HCT116 (cell line): ENCODE results near the gene RTN4RL1. TPM values are rescaled to one million over a fixed set of nuclear protein-coding genes. Genes with fewer than 3 reads are reported as not detected.

Source experiments
- ATAC-seq: fragments of 200-7000 bp; cut with Tn5 transposase; 2 replicates; pipeline ENCODE4 v1.9.1; 2020; ENCODE audit warnings: mild to moderate bottlenecking, moderate library complexity
- BruUV-seq: library from RNA; stranded (reverse); fragments of 400-500 nt; replicated peaks from 2 replicates; lab custom pipeline; 2021; lab: Mats Ljungman, UMichigan
- CTCF ChIA-PET: fragments of 300-600 bp; sonication (Branson Sonifier 250); formaldehyde crosslinking; loops from one replicate; lab custom pipeline; 2021; ENCODE audit warnings: antibody characterized with exemption; lab: Charles Lee
- POLR2A ChIA-PET: fragments of 300-600, 350-600 bp; sonication (Branson Sonifier 250); formaldehyde crosslinking; loops from one replicate; lab custom pipeline; 2021; ENCODE audit warnings: antibody characterized with exemption; lab: Charles Lee
- RAD21 ChIA-PET, 2 experiments: fragments of 300-600 bp; sonication (Branson Sonifier 250); formaldehyde crosslinking; loops; one replicate each; lab custom pipeline; 2023; ENCODE audit warnings: low total read pairs in 2 of 2; ENCODE audit not compliant: uncharacterized antibody in 2 of 2, unreplicated experiment in 2 of 2, low non-redundant PET in 1 of 2; lab: Charles Lee
- DNase-seq: peaks from one replicate; pipeline ENCODE4 v3.0.0-alpha.2; 2010; ENCODE audit warnings: low read depth, low spot score
- H2AFZ ChIP-seq: fragments of 200-600 bp; shearing (Covaris generic), sonication (generic); 2 replicates; pipeline ENCODE4 v1.6.1; 2017; ENCODE audit warnings: low read depth, mixed run types, mixed read lengths, antibody characterized with exemption, low read length; ENCODE audit not compliant: poor library complexity, severe bottlenecking
- H3K27ac ChIP-seq: 2 replicates; pipeline ENCODE4 v1.5.1; 2012; ENCODE audit warnings: low read depth, low read length
- H3K27me3 ChIP-seq: fragments of 200-600 bp; sonication (generic); 2 replicates; pipeline ENCODE4 v1.6.1; 2016; ENCODE audit warnings: mixed run types, low read length, mixed read lengths; ENCODE audit not compliant: insufficient read depth
- H3K36me3 ChIP-seq, 2 experiments: fragments of 200-500 bp in 1 of 2; fragments of 200-600 bp in 1 of 2; sonication (Bioruptor generic) in 1 of 2; sonication (generic) in 1 of 2; 2 replicates each; pipeline versions ENCODE4 v1.5.1 to v1.6.1; 2014 to 2016; ENCODE audit warnings: low read length in 2 of 2, inconsistent platforms in 1 of 2, mixed read lengths in 1 of 2, mixed run types in 1 of 2; ENCODE audit not compliant: insufficient read depth in 2 of 2, control insufficient read depth in 1 of 2
- H3K4me1 ChIP-seq, 2 experiments: fragments of 200-600 bp in 1 of 2; sonication (generic) in 1 of 2; 2 replicates each; pipeline versions ENCODE4 v1.5.1 to v1.6.1; 2012 to 2017; ENCODE audit warnings: low read length in 2 of 2, inconsistent platforms in 1 of 2, mild to moderate bottlenecking in 1 of 2, mixed read lengths in 1 of 2, mixed run types in 1 of 2, moderate library complexity in 1 of 2; ENCODE audit not compliant: insufficient read depth in 2 of 2, control insufficient read depth in 1 of 2
- H3K4me2 ChIP-seq: fragments of 200-600 bp; sonication (generic); 2 replicates; pipeline ENCODE4 v1.6.1; 2017; ENCODE audit warnings: mixed run types, low read length, mixed read lengths
- H3K4me3 ChIP-seq, 2 experiments: fragments of 200-600 bp in 1 of 2; sonication (generic) in 1 of 2; replicated peaks in 1 of 2; 2 replicates each; pipeline ENCODE4 v1.5.1; 2011 to 2016; ENCODE audit warnings: low read length in 2 of 2, control low read depth in 1 of 2, low read depth in 1 of 2, mild to moderate bottlenecking in 1 of 2, mixed read lengths in 1 of 2, mixed run types in 1 of 2
- H3K79me2 ChIP-seq: fragments of 200-600 bp; sonication (generic); 2 replicates; pipeline ENCODE4 v1.6.1; 2017; ENCODE audit warnings: mild to moderate bottlenecking, mixed run types, low read length, moderate library complexity, mixed read lengths; ENCODE audit not compliant: insufficient read depth
- H3K9ac ChIP-seq: fragments of 200-600 bp; sonication (generic); 2 replicates; pipeline ENCODE4 v1.6.1; 2016; ENCODE audit warnings: low read length, mixed read lengths
- H3K9me2 ChIP-seq: fragments of 200-600 bp; sonication (generic), shearing (Covaris generic); 2 replicates; pipeline ENCODE4 v1.6.1; 2017; ENCODE audit warnings: mixed run types, mild to moderate bottlenecking, moderate library complexity; ENCODE audit not compliant: insufficient read depth
- H3K9me3 ChIP-seq, 2 experiments: fragments of 200-500 bp in 1 of 2; fragments of 200-600 bp in 1 of 2; sonication (Bioruptor generic) in 1 of 2; sonication (generic) in 1 of 2; 2 replicates each; pipeline ENCODE4 v1.6.1; 2014 to 2017; ENCODE audit warnings: low read length in 2 of 2, mixed read lengths in 2 of 2, inconsistent platforms in 1 of 2, low read depth in 1 of 2, mild to moderate bottlenecking in 1 of 2, mixed run types in 1 of 2, moderate library complexity in 1 of 2; ENCODE audit not compliant: control insufficient read depth in 1 of 2, insufficient read depth in 1 of 2
- H4K20me1 ChIP-seq: fragments of 200-600 bp; sonication (generic), shearing (Covaris generic); 2 replicates; pipeline ENCODE4 v1.6.1; 2017; ENCODE audit warnings: mixed run types, mild to moderate bottlenecking, moderate library complexity; ENCODE audit not compliant: insufficient read depth
- ATF3 ChIP-seq: IDR thresholded peaks from 2 replicates; pipeline ENCODE4 v1.6.1; 2012
- EGR1 ChIP-seq: IDR thresholded peaks from 2 replicates; pipeline ENCODE4 v1.6.1; 2012; ENCODE audit warnings: low read depth
- ELF1 ChIP-seq: IDR thresholded peaks from 2 replicates; pipeline ENCODE4 v1.6.1; 2012; ENCODE audit warnings: low read depth, borderline replicate concordance
- EZH2phosphoT487 ChIP-seq: fragments of 200-600 bp; IDR thresholded peaks from 2 replicates; pipeline ENCODE4 v1.6.1; 2018; ENCODE audit warnings: antibody characterized with exemption, borderline replicate concordance
- FOSL1 ChIP-seq: IDR thresholded peaks from 2 replicates; pipeline ENCODE4 v1.6.1; 2012; ENCODE audit warnings: low read depth
- JUND ChIP-seq: IDR thresholded peaks from 2 replicates; pipeline ENCODE4 v1.6.1; 2012
- POLR2A ChIP-seq: IDR thresholded peaks from 2 replicates; pipeline ENCODE4 v1.7.0; 2011; ENCODE audit warnings: borderline replicate concordance; ENCODE audit not compliant: insufficient read depth, insufficient read length; ENCODE audit errors: extremely low read depth
- POLR2AphosphoS5 ChIP-seq: IDR thresholded peaks from 2 replicates; pipeline ENCODE4 v1.6.1; 2011; ENCODE audit warnings: mild to moderate bottlenecking, low read depth, low read length, moderate library complexity
- REST ChIP-seq: IDR thresholded peaks from 2 replicates; pipeline ENCODE4 v1.6.1; 2012; ENCODE audit warnings: low read depth
- TCF7L2 ChIP-seq: IDR thresholded peaks from 2 replicates; pipeline ENCODE4 v1.7.0; 2011; ENCODE audit warnings: borderline replicate concordance, inconsistent platforms; ENCODE audit not compliant: insufficient read depth, insufficient read length; ENCODE audit errors: extremely low read depth
- ZBTB33 ChIP-seq: IDR thresholded peaks from 2 replicates; pipeline ENCODE4 v1.6.1; 2011; ENCODE audit warnings: mild to moderate bottlenecking, low read length, moderate library complexity; ENCODE audit not compliant: insufficient replicate concordance; ENCODE audit errors: extremely low read depth
- ZFX ChIP-seq: fragments of 450-650 bp; IDR thresholded peaks from 2 replicates; pipeline ENCODE4 v1.6.1; 2017
- intact Hi-C: fragments of 100-400 bp; cut with micrococcal nuclease; formaldehyde crosslinking; loops from 2 replicates; pipeline ENCODE4 v1.10.0; 2022
- total RNA-seq: library from RNA; stranded (reverse); gene quantifications from one replicate; pipeline ENCODE4 v1.2.1, GENCODE V29; 2021; ENCODE audit not compliant: unreplicated experiment

RTN4RL1 gene
- total RNA-seq, 1 experiment from 2014 or later = 3.7 TPM

- ChIA-PET POLR2A (no interaction called here), CTCF (interaction anchor here (2.6 kb wide), 1 partner anchor 181 kb away, joined by 12 read pairs; no protein-coding TSS in a partner anchor), RAD21 (no interaction called here)
- no peak for ATAC-seq
- H3K79me2 ChIP-seq = no peaks in the 10 kb centered on the region
- TF ChIP-seq ELF1 (no peak), EGR1 (no peak), POLR2AphosphoS5 (no peak)
- H3K4me1 ChIP-seq = peaks cover 0 to 16% of the 10 kb centered on the region in 2 experiments; a peak in 3 of 4 replicates
- no TSS peak for BruUV-seq
- intact Hi-C loops = no loop called here
- no peaks in the 10 kb centered on the region for H3K9me2 ChIP-seq
- H3K27me3 ChIP-seq = no peaks in the 10 kb centered on the region
- no peak overlapping the region for H3K4me2 ChIP-seq
- H2AFZ ChIP-seq = no peak overlapping the region
- H3K4me3 ChIP-seq = no peak overlapping the region
- H3K27ac ChIP-seq = no peak overlapping the region
- no peaks in the 10 kb centered on the region for H3K9me3 ChIP-seq
- no peaks in the 10 kb centered on the region for H4K20me1 ChIP-seq
- DNase-seq = no peak
- H3K9ac ChIP-seq = no peak overlapping the region
- H3K36me3 ChIP-seq = no peaks in the 10 kb centered on the region
These were observed 38.4 kb upstream of the RTN4RL1 start for GRCh38 chr17:2063261-2064146.

GRCh38 chr17:2062571-2063183 is 37.5 kb upstream of the RTN4RL1 start:
- POLR2A ChIA-PET = no interaction called here
- Histone ChIP-seq H3K4me3 (no peak overlapping the region), H3K27me3 (no peaks in the 10 kb centered on the region), H3K4me1 (peaks cover 0 to 16% of the 10 kb centered on the region in 2 experiments; a peak in 3 of 4 replicates), H2AFZ (no peak overlapping the region), H3K9me3 (no peaks in the 10 kb centered on the region), H4K20me1 (no peaks in the 10 kb centered on the region), H3K9ac (no peak overlapping the region), H3K27ac (no peak overlapping the region), H3K36me3 (no peaks in the 10 kb centered on the region), H3K9me2 (no peaks in the 10 kb centered on the region), H3K79me2 (no peaks in the 10 kb centered on the region), H3K4me2 (peak overlapping the region; percentile 42)
- ATAC-seq (no peak), DNase-seq (no peak)
- intact Hi-C loops = no loop called here
- RAD21 ChIA-PET = no interaction called here
- BruUV-seq = no TSS peak
- CTCF ChIA-PET = no interaction called here
- TF ChIP-seq ZBTB33 = no peak
- no peak for TF ChIP-seq ZFX
- no peak for TF ChIP-seq TCF7L2
- no peak for TF ChIP-seq FOSL1
- TF ChIP-seq POLR2A = no peak
- TF ChIP-seq ATF3 = no peak
- no peak for TF ChIP-seq JUND
- no peak for TF ChIP-seq POLR2AphosphoS5
- TF ChIP-seq REST = no peak
- TF ChIP-seq ELF1 = no peak
- TF ChIP-seq EZH2phosphoT487 = no peak
